ENCODE results near the gene SNUPN. TPM values are rescaled to one million over a fixed set of nuclear protein-coding genes. Genes with fewer than 3 reads are reported as not detected.

Gene SNUPN
- total RNA-seq, 1 donor from 2014 or later: 17.4 TPM

- no peaks in the 10 kb centered on the region for H3K36me3 ChIP-seq (ENCODE audit: control insufficient read depth, insufficient read depth, low read length)
Observed at GRCh38 chr15:75656331-75656730, 30.8 kb upstream of the SNUPN start.

GRCh38 chr15:75655931-75656330 is 30.4 kb upstream of the SNUPN start:
- no peak overlapping the region for H3K4me3 ChIP-seq (ENCODE audit: low read depth, low read length)
- no peak for DNase-seq (ENCODE audit: low read depth)
- H3K27me3 ChIP-seq (ENCODE audit: control insufficient read depth, insufficient read depth, low read length): no peaks in the 10 kb centered on the region
- no peaks in the 10 kb centered on the region for H3K36me3 ChIP-seq (ENCODE audit: control insufficient read depth, insufficient read depth, low read length)
- TF ChIP-seq CTCF (IDR thresholded peaks at IDR 0.05; ENCODE audit: insufficient read depth, low read length, poor library complexity, severe bottlenecking): no peak

More at GRCh38 chr15:75656331-75656730, 30.8 kb upstream of the SNUPN start:
- no peak for TF ChIP-seq CTCF (IDR thresholded peaks at IDR 0.05; ENCODE audit: insufficient read depth, low read length, poor library complexity, severe bottlenecking)
- no peak for DNase-seq (ENCODE audit: low read depth)
- no peaks in the 10 kb centered on the region for H3K27me3 ChIP-seq (ENCODE audit: control insufficient read depth, insufficient read depth, low read length)
- no peak overlapping the region for H3K4me3 ChIP-seq (ENCODE audit: low read depth, low read length)

- DNase-seq (ENCODE audit: low read depth): no peak
- Histone ChIP-seq H3K36me3 (ENCODE audit: control insufficient read depth, insufficient read depth, low read length) (no peaks in the 10 kb centered on the region), H3K27me3 (ENCODE audit: control insufficient read depth, insufficient read depth, low read length) (no peaks in the 10 kb centered on the region), H3K4me3 (ENCODE audit: low read depth, low read length) (no peak overlapping the region)
- no peak for TF ChIP-seq CTCF (IDR thresholded peaks at IDR 0.05; ENCODE audit: insufficient read depth, low read length, poor library complexity, severe bottlenecking)
Observed at GRCh38 chr15:75654201-75654907, 28.8 kb upstream of the SNUPN start.

GRCh38 chr15:75653347-75653913 is 27.9 kb upstream of the SNUPN start:
- Histone ChIP-seq H3K4me3 (ENCODE audit: low read depth, low read length) (no peak overlapping the region), H3K36me3 (ENCODE audit: control insufficient read depth, insufficient read depth, low read length) (no peaks in the 10 kb centered on the region), H3K27me3 (ENCODE audit: control insufficient read depth, insufficient read depth, low read length) (no peaks in the 10 kb centered on the region)
- no peak for TF ChIP-seq CTCF (IDR thresholded peaks at IDR 0.05; ENCODE audit: insufficient read depth, low read length, poor library complexity, severe bottlenecking)
- DNase-seq (ENCODE audit: low read depth): no peak

GRCh38 chr15:75651810-75652543 is 26.5 kb upstream of the SNUPN start:
- no peak for TF ChIP-seq CTCF (IDR thresholded peaks at IDR 0.05; ENCODE audit: insufficient read depth, low read length, poor library complexity, severe bottlenecking)
- no peak for DNase-seq (ENCODE audit: low read depth)
- H3K36me3 ChIP-seq (ENCODE audit: control insufficient read depth, insufficient read depth, low read length): no peaks in the 10 kb centered on the region
- H3K27me3 ChIP-seq (ENCODE audit: control insufficient read depth, insufficient read depth, low read length): no peaks in the 10 kb centered on the region
- no peak overlapping the region for H3K4me3 ChIP-seq (ENCODE audit: low read depth, low read length)
